Endothelial cell of umbilical vein (primary cell): ENCODE results near the gene SDF4. TPM values are rescaled to one million over a fixed set of nuclear protein-coding genes. Genes with fewer than 3 reads are reported as not detected.

Experiments used
- BruUV-seq: library from RNA; stranded (reverse); fragments of 400-500 nt; replicated peaks from 2 replicates; lab custom pipeline; 2021; lab: Mats Ljungman, UMichigan
- CTCF ChIA-PET: fragments of 300-600, 350-600 bp; sonication (Branson Sonifier 250); formaldehyde crosslinking; loops from one replicate; lab custom pipeline; 2021; ENCODE audit warnings: antibody characterized with exemption, inconsistent platforms; lab: Charles Lee
- POLR2A ChIA-PET: fragments of 300-600, 350-600 bp; sonication (Branson Sonifier 250); formaldehyde crosslinking; loops from one replicate; lab custom pipeline; 2021; ENCODE audit warnings: antibody characterized with exemption, inconsistent platforms; lab: Charles Lee
- DNase-seq: peaks from one replicate; pipeline ENCODE4 v3.0.0-alpha.2; 2011; ENCODE audit warnings: low read depth, low spot score
- FAIRE-seq: peaks from 2 replicates; lab custom pipeline; 2011; peaks lifted over from hg19 to GRCh38; lab: Jason Lieb, UNC
- H2AFZ ChIP-seq: 2 replicates; pipeline ENCODE4 v1.6.0; 2012; ENCODE audit warnings: low read depth, low read length, control low read depth, inconsistent platforms
- H3K27ac ChIP-seq: 2 replicates; pipeline ENCODE4 v1.5.1; 2011; ENCODE audit warnings: low read depth, mild to moderate bottlenecking, control low read depth, low read length, moderate library complexity; ENCODE audit not compliant: insufficient read depth
- H3K27me3 ChIP-seq, 2 experiments: 2 replicates each; pipeline versions ENCODE4 v1.6.0 to v1.6.1; 2011; ENCODE audit warnings: low read length in 2 of 2, mixed read lengths in 1 of 2; ENCODE audit not compliant: control insufficient read depth in 2 of 2, insufficient read depth in 2 of 2
- H3K36me3 ChIP-seq, 2 experiments: 2 replicates in 1 of 2; 3 replicates in 1 of 2; pipeline ENCODE4 v1.5.1; 2011; ENCODE audit warnings: low read length in 2 of 2, mild to moderate bottlenecking in 1 of 2, moderate library complexity in 1 of 2; ENCODE audit not compliant: control insufficient read depth in 2 of 2, insufficient read depth in 2 of 2; ENCODE audit errors: extremely low read depth in 1 of 2
- H3K4me1 ChIP-seq: 3 replicates; pipeline ENCODE4 v1.5.1; 2011; ENCODE audit warnings: mild to moderate bottlenecking, low read length; ENCODE audit not compliant: control insufficient read depth, insufficient read depth; ENCODE audit errors: extremely low read depth
- H3K4me2 ChIP-seq: 2 replicates; pipeline ENCODE4 v1.6.1; 2011; ENCODE audit warnings: low read length, control low read depth, mixed read lengths; ENCODE audit not compliant: insufficient read depth
- H3K4me3 ChIP-seq, 3 experiments: fragments of 200-600 bp in 1 of 3; sonication (generic), shearing (Covaris generic) in 1 of 3; replicated peaks in 1 of 3; 2 replicates each; pipeline ENCODE4 v1.5.1; 2011 to 2016; ENCODE audit warnings: control low read depth in 3 of 3, low read length in 3 of 3, mild to moderate bottlenecking in 2 of 3, inconsistent platforms in 1 of 3, low read depth in 1 of 3, moderate library complexity in 1 of 3; ENCODE audit not compliant: insufficient read depth in 1 of 3
- H3K79me2 ChIP-seq: 2 replicates; pipeline ENCODE4 v1.6.0; 2012; ENCODE audit warnings: low read length, inconsistent platforms; ENCODE audit not compliant: control insufficient read depth, insufficient read depth
- H3K9ac ChIP-seq: replicated peaks from 2 replicates; pipeline ENCODE3; 2011; ENCODE audit warnings: low read length, control low read depth; ENCODE audit not compliant: insufficient read depth; ENCODE audit errors: extremely low read depth
- H3K9me1 ChIP-seq: replicated peaks from 3 replicates; pipeline ENCODE4 v1.6.0; 2011; ENCODE audit warnings: mild to moderate bottlenecking, low read length; ENCODE audit not compliant: control insufficient read depth, insufficient read depth; ENCODE audit errors: extremely low read depth
- H3K9me3 ChIP-seq: replicated peaks from 2 replicates; pipeline ENCODE4 v1.5.1; 2012; ENCODE audit warnings: low read length, inconsistent platforms; ENCODE audit not compliant: control insufficient read depth, insufficient read depth
- H4K20me1 ChIP-seq: replicated peaks from 2 replicates; pipeline ENCODE3; 2011; ENCODE audit warnings: mild to moderate bottlenecking, low read length; ENCODE audit not compliant: control insufficient read depth, insufficient read depth; ENCODE audit errors: extremely low read depth
- EZH2 ChIP-seq: IDR thresholded peaks from 2 replicates; pipeline ENCODE4 v1.6.1; 2012; ENCODE audit warnings: borderline replicate concordance, low read depth, mild to moderate bottlenecking, moderate library complexity, low read length, inconsistent platforms; ENCODE audit not compliant: severe bottlenecking
- FOS ChIP-seq: IDR thresholded peaks from 2 replicates; pipeline ENCODE4 v1.6.1; 2011; ENCODE audit warnings: mild to moderate bottlenecking, low read length, moderate library complexity, borderline replicate concordance; ENCODE audit not compliant: insufficient read depth
- GATA2 ChIP-seq: IDR thresholded peaks from 2 replicates; pipeline ENCODE4 v1.7.0; 2011; ENCODE audit warnings: low read depth, mild to moderate bottlenecking, moderate library complexity, mixed read lengths, low read length; ENCODE audit not compliant: insufficient read length, insufficient read depth
- JUN ChIP-seq: IDR thresholded peaks from 2 replicates; pipeline ENCODE4 v1.6.1; 2011; ENCODE audit warnings: borderline replicate concordance, low read depth; ENCODE audit not compliant: insufficient read length, insufficient read depth
- MAX ChIP-seq: IDR thresholded peaks from 2 replicates; pipeline ENCODE4 v1.6.1; 2011; ENCODE audit not compliant: insufficient read depth, insufficient read length
- MYC ChIP-seq: IDR thresholded peaks from one replicate; pipeline ENCODE4 v1.6.1; 2011; ENCODE audit warnings: mild to moderate bottlenecking, low read depth, low read length
- POLR2A ChIP-seq: IDR thresholded peaks from 2 replicates; pipeline ENCODE4 v1.6.1; 2012; ENCODE audit warnings: low read depth, mild to moderate bottlenecking, control low read depth, low read length
- POLR2AphosphoS5 ChIP-seq: IDR thresholded peaks from 2 replicates; pipeline ENCODE4 v1.6.1; 2012; ENCODE audit warnings: low read depth, mild to moderate bottlenecking, control low read depth, low read length, moderate library complexity; ENCODE audit not compliant: insufficient read depth
- dilution Hi-C: fragments of 300-500 bp; cut with MboI; formaldehyde crosslinking; loops from one replicate; pipeline ENCODE4 v1.15.0; 2019; ENCODE audit warnings: low sequenced_read_pairs; ENCODE audit not compliant: extremely low pct_ligation_motif_present
- intact Hi-C: fragments of 100-400 bp; cut with micrococcal nuclease; formaldehyde crosslinking; loops from one replicate; pipeline ENCODE4 v1.10.0; 2022
- polyA plus RNA-seq, 4 experiments: library from polyadenylated mRNA; depleted of rRNA in 3 of 4; stranded (reverse) in 3 of 4; unstranded in 1 of 4; fragments of >200 nt; gene quantifications; 2 replicates each; pipeline versions ENCODE4 v1.2.1 to v1.2.3, GENCODE V29; 2011 to 2012; ENCODE audit warnings: missing spikeins in 1 of 4
- total RNA-seq: library from RNA; stranded (reverse); gene quantifications from 2 replicates; pipeline ENCODE4 v1.2.3, GENCODE V29; 2021

The SDF4 gene
- total and polyA plus RNA-seq, 2 donors (not counting 3 experiments of a cell fraction or from before 2014, with no cell fraction given): 175 to 185 TPM

GRCh38 chr1:1245178-1245816, 13.5 kb upstream of the SDF4 start:
- dilution Hi-C loops: no loop called here
- DNase-seq: no peak
- H3K9ac ChIP-seq: no peak overlapping the region
- H3K79me2 ChIP-seq: no peaks in the 10 kb centered on the region
- no peaks in the 10 kb centered on the region for H3K36me3 ChIP-seq
- TF ChIP-seq FOS: no peak
- no peak for FAIRE-seq
- no peaks in the 10 kb centered on the region for H3K4me1 ChIP-seq
- no peaks in the 10 kb centered on the region for H3K9me3 ChIP-seq
- intact Hi-C loops: loop anchor here (5.0 kb wide), 1 partner anchor 123 kb away; no protein-coding TSS in a partner anchor
- BruUV-seq: no TSS peak
- no peak overlapping the region for H3K4me2 ChIP-seq
- H2AFZ ChIP-seq: no peak overlapping the region
- H3K4me3 ChIP-seq: no peak overlapping the region
- CTCF ChIA-PET: interaction anchor here (0.6 to 1.1 kb wide), 2 partner anchors 15 to 123 kb away, joined by 3 to 4 read pairs; no protein-coding TSS in a partner anchor
- POLR2A ChIA-PET: no interaction called here
- H4K20me1 ChIP-seq: no peaks in the 10 kb centered on the region
- H3K9me1 ChIP-seq: no peaks in the 10 kb centered on the region
- no peak overlapping the region for H3K27ac ChIP-seq
- H3K27me3 ChIP-seq: peaks cover 10 to 14% of the 10 kb centered on the region in 2 experiments

GRCh38 chr1:1244192-1244811, 12.5 kb upstream of the SDF4 start:
- Histone ChIP-seq H3K27ac (no peak overlapping the region), H2AFZ (no peak overlapping the region), H3K9me1 (no peaks in the 10 kb centered on the region), H3K4me2 (no peak overlapping the region), H3K79me2 (no peaks in the 10 kb centered on the region), H3K9me3 (no peaks in the 10 kb centered on the region), H3K9ac (no peak overlapping the region), H3K27me3 (peaks cover 10 to 14% of the 10 kb centered on the region in 2 experiments), H3K4me1 (no peaks in the 10 kb centered on the region), H4K20me1 (no peaks in the 10 kb centered on the region), H3K36me3 (no peaks in the 10 kb centered on the region), H3K4me3 (no peak overlapping the region)
- intact Hi-C loops: no loop called here
- ChIA-PET CTCF (no interaction called here), POLR2A (no interaction called here)
- dilution Hi-C loops: no loop called here
- BruUV-seq: no TSS peak
- no peak for TF ChIP-seq POLR2AphosphoS5
- no peak for TF ChIP-seq EZH2
- TF ChIP-seq MAX: no peak
- no peak for TF ChIP-seq JUN
- no peak for TF ChIP-seq POLR2A
- no peak for TF ChIP-seq MYC
- TF ChIP-seq GATA2: no peak
- no peak for FAIRE-seq
- DNase-seq: no peak
